IPS DF 6.9 (cell line): ENCODE data around the gene KRTAP19-1.

ENCODE experiments used
- DNase-seq: peaks from one replicate; pipeline ENCODE4 v3.0.0-alpha.2; 2013; ENCODE audit warnings: low read depth, low spot score
- H3K27ac ChIP-seq: one replicate; pipeline ENCODE4 v1.5.1; 2013; ENCODE audit warnings: low read length, control low read depth
- H3K27me3 ChIP-seq: 2 replicates; pipeline ENCODE4 v1.6.1; 2013; ENCODE audit warnings: mild to moderate bottlenecking, low read length; ENCODE audit not compliant: control insufficient read depth, insufficient read depth
- H3K36me3 ChIP-seq: 2 replicates; pipeline ENCODE4 v1.6.1; 2013; ENCODE audit warnings: low read length; ENCODE audit not compliant: control insufficient read depth, insufficient read depth
- H3K4me1 ChIP-seq: 2 replicates; pipeline ENCODE4 v1.6.1; 2013; ENCODE audit warnings: low read length; ENCODE audit not compliant: control insufficient read depth, insufficient read depth
- H3K4me3 ChIP-seq: 2 replicates; pipeline ENCODE4 v1.5.1; 2013; ENCODE audit warnings: mild to moderate bottlenecking, low read length
- H3K9me3 ChIP-seq: 2 replicates; pipeline ENCODE4 v1.6.1; 2013; ENCODE audit warnings: low read length, inconsistent platforms; ENCODE audit not compliant: control insufficient read depth, insufficient read depth
- WGBS: extraction: QIAGEN DNeasy Blood & Tissue Kit; methylation state at CpG from one replicate; pipeline ENCODE4 v1.1.7; 2013; ENCODE audit warnings: mixed read lengths, missing lambda C conversion rate; ENCODE audit not compliant: insufficient read length, insufficient coverage; 5-methylcytosine and 5-hydroxymethylcytosine counted together

Gene KRTAP19-1

DNA sequence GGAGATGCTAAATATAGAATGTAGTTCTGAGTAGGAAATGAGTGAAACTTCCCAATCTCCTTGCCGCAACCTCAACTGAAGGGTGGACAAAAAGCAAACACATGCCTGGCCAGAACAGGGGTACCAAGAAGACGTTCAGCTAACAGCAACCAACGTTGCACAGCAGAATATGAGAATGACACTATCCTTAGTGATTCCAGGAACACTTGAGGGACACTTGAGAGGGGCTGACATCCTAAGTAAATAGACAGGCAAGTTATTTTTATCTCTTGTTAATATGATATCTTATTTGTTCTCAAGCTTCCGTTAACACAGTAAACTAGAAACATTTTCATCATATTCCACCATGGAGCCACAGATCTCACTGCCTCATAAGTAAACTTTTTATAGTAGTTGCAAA, 908 bp downstream of the KRTAP19-1 start:
- no peak for DNase-seq
- Histone ChIP-seq H3K9me3 (peaks cover 5% of the 10 kb centered on the region; the same call in 1 of the 2 replicates), H3K4me3 (no peak overlapping the region), H3K4me1 (no peaks in the 10 kb centered on the region), H3K27ac (no peak overlapping the region), H3K36me3 (no peaks in the 10 kb centered on the region), H3K27me3 (no peaks in the 10 kb centered on the region)
- WGBS = no CpG with 5 or more reads among the region's 4 CpGs

DNA sequence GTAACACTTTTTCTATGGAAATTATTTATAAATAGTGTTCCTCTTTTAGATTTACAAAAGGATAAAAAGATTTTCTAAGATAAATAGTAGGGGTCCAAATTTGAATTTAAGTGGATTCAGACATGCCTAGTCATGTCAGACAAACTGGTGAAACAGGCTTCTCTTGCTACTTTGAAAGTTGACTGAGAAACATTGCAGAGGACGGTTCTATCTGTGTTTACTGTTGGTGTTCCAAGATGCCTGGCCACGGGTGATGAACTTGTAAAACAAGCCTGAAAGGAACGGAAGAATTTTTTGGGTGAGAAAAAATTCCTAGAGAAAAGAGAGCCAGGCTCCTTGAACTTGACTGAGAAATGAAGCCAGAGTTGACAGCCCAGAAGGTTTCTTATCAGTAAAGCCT, 2.2 kb downstream of the KRTAP19-1 start:
- H3K27ac ChIP-seq = no peak overlapping the region
- H3K4me3 ChIP-seq = no peak overlapping the region
- no peaks in the 10 kb centered on the region for H3K4me1 ChIP-seq
- WGBS = no CpG with 5 or more reads among the region's 3 CpGs
- no peaks in the 10 kb centered on the region for H3K27me3 ChIP-seq
- peaks cover 5% of the 10 kb centered on the region; the same call in 1 of the 2 replicates for H3K9me3 ChIP-seq
- H3K36me3 ChIP-seq = no peaks in the 10 kb centered on the region
- DNase-seq = no peak

DNA sequence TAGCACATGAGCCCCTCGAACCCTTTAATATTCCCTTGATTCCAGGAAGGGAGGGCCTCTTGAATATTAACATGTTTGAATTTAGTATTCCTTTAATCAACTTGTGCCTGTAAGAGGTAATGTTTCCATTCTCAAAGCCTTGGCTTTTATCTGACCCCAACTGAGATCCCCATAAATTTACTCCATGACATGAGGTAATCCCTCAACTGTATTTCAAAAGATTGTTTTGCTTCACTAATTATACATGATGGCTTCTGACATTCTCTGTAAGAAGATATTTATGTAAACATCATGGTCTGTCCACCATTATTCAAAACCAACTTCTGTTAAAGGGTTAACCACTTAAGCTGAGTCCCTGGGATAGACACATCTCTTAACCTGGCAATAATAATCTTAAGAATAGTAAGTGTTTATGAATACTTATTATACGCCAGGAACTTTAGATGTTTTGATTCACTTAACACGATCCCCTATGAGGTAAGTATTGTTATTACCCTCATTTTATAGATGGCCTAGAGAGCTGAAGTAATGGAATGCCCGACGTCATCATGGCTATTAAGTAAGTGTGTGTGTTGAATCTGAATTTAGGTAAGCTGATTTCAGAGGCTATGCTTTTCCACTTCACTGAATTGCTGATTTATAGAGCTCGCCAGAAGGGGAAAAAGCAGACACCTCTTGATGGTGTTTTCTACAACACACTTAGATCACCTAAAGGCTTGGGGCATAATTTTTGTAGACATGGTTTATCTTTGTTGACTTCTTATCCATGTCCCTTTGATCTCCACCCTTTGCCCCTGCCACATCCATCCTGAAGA, 11.1 kb downstream of the KRTAP19-1 start:
- no CpG with 5 or more reads among the region's 6 CpGs for WGBS
- Histone ChIP-seq H3K27ac (no peak overlapping the region), H3K27me3 (no peaks in the 10 kb centered on the region), H3K4me3 (no peak overlapping the region), H3K4me1 (no peaks in the 10 kb centered on the region), H3K36me3 (no peaks in the 10 kb centered on the region), H3K9me3 (peaks cover 2% of the 10 kb centered on the region; the same call in 1 of the 2 replicates)
- DNase-seq = no peak

DNA sequence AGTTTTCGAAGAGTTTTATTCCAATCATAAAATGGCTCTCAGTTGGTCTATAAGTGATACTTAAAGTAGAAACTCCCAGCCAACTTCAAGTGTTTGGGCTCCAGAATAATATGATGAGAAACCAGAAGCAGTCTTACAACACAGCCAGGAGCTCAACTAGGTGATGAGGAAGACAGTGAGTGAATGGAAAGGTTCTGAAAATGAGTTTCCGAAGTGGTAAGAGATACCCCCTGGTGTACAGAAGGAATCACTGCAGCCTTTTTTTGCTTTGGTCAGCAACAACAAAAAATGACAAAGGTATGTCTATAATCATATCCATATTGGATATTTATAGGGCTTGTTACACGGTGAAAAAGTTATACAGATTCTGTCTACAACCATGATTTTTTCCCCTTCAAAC, 16.5 kb downstream of the KRTAP19-1 start:
- DNase-seq = no peak
- no CpG with 5 or more reads among the region's 3 CpGs for WGBS
- Histone ChIP-seq H3K9me3 (peaks cover 5% of the 10 kb centered on the region), H3K4me3 (no peak overlapping the region), H3K27ac (no peak overlapping the region), H3K4me1 (no peaks in the 10 kb centered on the region), H3K36me3 (no peaks in the 10 kb centered on the region), H3K27me3 (no peaks in the 10 kb centered on the region)

DNA sequence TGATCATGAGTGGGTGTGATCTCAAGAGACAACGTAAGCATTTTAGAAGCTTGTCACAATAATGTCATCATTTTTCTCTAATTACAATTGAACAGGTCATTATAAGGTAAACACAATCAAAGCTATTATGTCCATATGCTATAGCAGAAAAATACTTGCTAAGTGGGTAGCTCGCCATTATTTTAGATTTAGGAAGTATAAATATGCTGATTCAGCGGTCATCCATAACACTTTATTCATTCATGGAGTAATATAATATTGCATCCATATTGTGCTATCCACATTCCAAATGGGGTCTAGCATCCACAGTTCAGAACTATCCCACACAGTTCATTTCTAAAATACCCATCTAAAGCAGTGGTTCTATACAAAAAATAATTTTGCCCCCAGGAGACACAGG, 31.7 kb downstream of the KRTAP19-1 start:
- no peaks in the 10 kb centered on the region for H3K36me3 ChIP-seq
- H3K4me1 ChIP-seq = no peaks in the 10 kb centered on the region
- WGBS = no CpG with 5 or more reads among the region's 3 CpGs
- no peak for DNase-seq
- no peaks in the 10 kb centered on the region for H3K27me3 ChIP-seq
- H3K4me3 ChIP-seq = no peak overlapping the region
- H3K9me3 ChIP-seq = peaks cover 2% of the 10 kb centered on the region
- H3K27ac ChIP-seq = no peak overlapping the region

DNA sequence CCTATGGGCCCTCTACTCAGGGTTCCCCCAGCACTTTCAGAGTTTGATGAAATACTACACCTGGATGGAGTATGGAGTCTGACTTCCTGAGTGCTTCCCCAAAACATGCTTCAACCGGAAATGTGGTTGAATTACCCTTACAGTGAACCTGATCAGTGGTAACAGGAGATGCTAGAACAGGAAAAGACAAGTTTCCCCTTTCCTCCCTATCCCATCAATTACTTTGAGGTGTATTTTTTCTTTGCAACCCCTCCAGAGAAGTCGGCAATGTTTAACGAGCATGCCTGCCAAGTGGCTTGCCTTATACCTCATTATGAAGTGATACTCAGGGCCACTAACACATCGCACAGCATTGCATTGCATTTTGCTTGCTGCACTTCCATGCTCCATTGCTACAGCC, 33.1 kb downstream of the KRTAP19-1 start:
- Histone ChIP-seq H3K4me3 (no peak overlapping the region), H3K9me3 (peaks cover 2% of the 10 kb centered on the region), H3K4me1 (no peaks in the 10 kb centered on the region), H3K36me3 (no peaks in the 10 kb centered on the region), H3K27ac (no peak overlapping the region), H3K27me3 (no peaks in the 10 kb centered on the region)
- no CpG with 5 or more reads among the region's 4 CpGs for WGBS
- no peak for DNase-seq

DNA sequence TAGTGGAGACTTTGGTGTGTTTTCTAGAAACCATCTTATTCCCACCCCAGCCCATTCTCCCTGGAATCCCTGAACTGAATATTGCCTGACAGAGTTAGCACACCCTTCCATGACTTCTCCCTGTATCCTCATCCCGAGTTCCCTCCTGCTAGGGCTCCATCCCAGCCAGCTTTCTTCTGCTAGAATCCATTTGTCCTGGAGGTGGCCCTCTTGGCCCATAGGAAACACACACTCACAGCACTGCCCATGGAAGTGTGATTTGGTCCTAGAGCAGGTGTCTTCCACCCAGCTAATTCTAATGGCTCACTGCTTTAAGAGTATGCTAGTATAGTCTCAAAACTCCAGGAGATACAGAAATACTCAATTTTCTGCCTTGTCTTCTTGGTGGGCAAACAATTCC, 36.0 kb downstream of the KRTAP19-1 start:
- Histone ChIP-seq H3K4me1 (no peaks in the 10 kb centered on the region), H3K36me3 (no peaks in the 10 kb centered on the region), H3K27me3 (no peaks in the 10 kb centered on the region), H3K4me3 (no peak overlapping the region), H3K27ac (no peak overlapping the region), H3K9me3 (peaks cover 2% of the 10 kb centered on the region)
- no CpG with 5 or more reads among the region's 1 CpG for WGBS
- DNase-seq = no peak

DNA sequence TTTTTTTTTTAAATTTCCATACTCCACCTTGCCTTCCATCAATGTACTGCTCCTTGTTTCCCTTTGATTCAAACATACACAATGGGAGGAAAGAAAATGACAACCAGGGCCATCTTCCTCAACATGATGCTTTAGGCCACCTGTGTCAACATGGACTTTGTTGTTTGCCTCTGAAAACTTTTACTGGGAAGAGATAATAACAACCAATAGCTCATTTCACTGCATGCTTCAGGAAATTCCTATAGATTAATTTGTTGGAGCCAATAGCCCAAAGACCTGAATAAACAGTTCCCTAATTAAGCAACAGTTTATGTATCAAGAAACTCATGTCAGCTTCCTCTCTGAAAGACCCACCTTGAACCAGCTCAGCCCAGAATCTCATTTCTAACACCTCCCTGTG, 36.9 kb downstream of the KRTAP19-1 start:
- H3K9me3 ChIP-seq = peaks cover 2% of the 10 kb centered on the region
- no peak for DNase-seq

DNA sequence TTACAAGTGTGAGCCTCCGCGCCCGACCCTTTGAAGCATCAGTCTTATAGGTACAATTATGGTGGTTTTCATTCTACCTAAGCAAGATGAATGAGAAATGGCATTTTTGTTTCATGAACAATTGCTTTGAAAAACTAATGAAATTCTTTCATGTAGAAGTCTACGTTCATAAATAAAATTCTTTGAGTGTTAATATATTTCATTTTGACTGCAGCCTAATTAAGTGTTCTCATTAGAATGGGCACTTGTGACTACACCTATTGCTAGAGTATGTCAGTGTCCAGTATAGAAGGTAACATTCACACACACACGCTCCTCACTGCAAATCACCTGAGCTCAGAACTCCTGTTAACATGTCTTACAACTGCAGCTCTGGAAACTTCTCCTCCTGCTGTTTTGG, 40.2 kb downstream of the KRTAP19-1 start, which contains the start of gene KRTAP15-1:
Gene KRTAP15-1, plus strand, starts transcription at position 301 of the 400 bp plus-strand sequence. Its CDS starts 53 bp downstream, at position 354.
- WGBS = no CpG with 5 or more reads among the region's 5 CpGs

More for the DNA sequence above, 36.9 kb downstream of the KRTAP19-1 start:
- H3K36me3 ChIP-seq = no peaks in the 10 kb centered on the region
- no peak overlapping the region for H3K4me3 ChIP-seq
- no peaks in the 10 kb centered on the region for H3K4me1 ChIP-seq
- no peak overlapping the region for H3K27ac ChIP-seq
- no peaks in the 10 kb centered on the region for H3K27me3 ChIP-seq

DNA sequence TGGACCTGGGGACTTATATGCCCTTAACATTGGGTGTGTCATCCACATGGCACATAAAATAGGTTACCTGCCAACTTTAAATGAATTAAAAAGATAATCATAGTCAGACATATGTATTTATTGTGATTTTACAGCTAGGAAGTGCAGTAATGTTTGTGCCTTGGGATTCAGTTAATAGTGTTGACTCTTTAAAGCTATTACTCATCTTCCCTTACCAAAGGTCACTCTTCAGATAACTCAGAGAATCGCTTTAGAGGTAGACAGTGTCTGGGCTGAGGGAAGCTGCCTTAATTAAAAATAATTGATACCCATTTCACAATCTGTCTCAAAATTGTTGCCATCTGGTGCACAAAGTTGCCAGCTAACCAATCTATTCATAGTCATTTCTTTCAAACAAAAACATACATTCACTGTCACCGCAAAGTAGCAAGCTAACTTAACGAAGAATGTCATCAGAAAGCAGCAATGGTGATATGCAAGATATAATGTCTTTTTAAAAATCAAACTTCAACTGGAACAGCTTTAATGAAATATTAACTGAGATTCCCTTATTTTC, 43.1 kb downstream of the KRTAP19-1 start:
- no CpG with 5 or more reads among the region's 3 CpGs for WGBS
- Histone ChIP-seq H3K9me3 (peaks cover 2% of the 10 kb centered on the region), H3K36me3 (no peaks in the 10 kb centered on the region), H3K4me3 (no peak overlapping the region), H3K27me3 (no peaks in the 10 kb centered on the region), H3K4me1 (no peaks in the 10 kb centered on the region), H3K27ac (no peak overlapping the region)
- no peak for DNase-seq

More for the DNA sequence above, 40.2 kb downstream of the KRTAP19-1 start, which contains the start of gene KRTAP15-1:
- H3K27ac ChIP-seq = no peak within 1 kb of the TSS
- no peaks in the 10 kb centered on the region for H3K36me3 ChIP-seq
- DNase-seq = no peak
- peaks cover 4% of the 10 kb centered on the region for H3K9me3 ChIP-seq
- H3K27me3 ChIP-seq = no peaks in the 10 kb centered on the region
- H3K4me3 ChIP-seq = no peak within 1 kb of the TSS
- H3K4me1 ChIP-seq = no peaks in the 10 kb centered on the region
